NCI-H345 treated with DMSO at 0.1 percent for 48 hours (cell line): Measurements from ENCODE around the gene ZCWPW2.

ENCODE experiments used
- DNase-seq: peaks from one replicate; lab custom pipeline; 2025; ENCODE audit not compliant: unreplicated experiment; lab: John Stamatoyannopoulos, UW

ZCWPW2 gene

GRCh38 chr3:28574036-28574435 is 225.5 kb downstream of the ZCWPW2 start:
- DNase-seq: no peak

- DNase-seq: peak; percentile 44
Observed at GRCh38 chr3:28575100-28575745, 226.7 kb downstream of the ZCWPW2 start.
